Right lobe of liver (tissue), 4 donors: ENCODE results near the gene FHIT.

Source experiments
- POLR2A ChIP-seq: fragments of 450-650 bp; IDR thresholded peaks from one replicate; pipeline ENCODE4 v1.6.1; 2017; ENCODE audit warnings: antibody characterized with exemption, mild to moderate bottlenecking
- TF ChIP-seq, protein P1 (sequence below), 4 donors: fragments of 200-600 bp in 3 of 4; fragments of 450-650 bp in 1 of 4; IDR thresholded peaks; one replicate each; pipeline versions ENCODE4 v1.5.1 to v1.8.0; 2016 to 2022; ENCODE audit warnings: antibody characterized with exemption in 4 of 4, mild to moderate bottlenecking in 2 of 4
- donor health status: DM: no; HTN: no; CAD: no.
- donor health status: DM: no; HTN: no; CAD: no.
- donor health status: DM: no; HTN: yes; CAD: no.

DNA sequence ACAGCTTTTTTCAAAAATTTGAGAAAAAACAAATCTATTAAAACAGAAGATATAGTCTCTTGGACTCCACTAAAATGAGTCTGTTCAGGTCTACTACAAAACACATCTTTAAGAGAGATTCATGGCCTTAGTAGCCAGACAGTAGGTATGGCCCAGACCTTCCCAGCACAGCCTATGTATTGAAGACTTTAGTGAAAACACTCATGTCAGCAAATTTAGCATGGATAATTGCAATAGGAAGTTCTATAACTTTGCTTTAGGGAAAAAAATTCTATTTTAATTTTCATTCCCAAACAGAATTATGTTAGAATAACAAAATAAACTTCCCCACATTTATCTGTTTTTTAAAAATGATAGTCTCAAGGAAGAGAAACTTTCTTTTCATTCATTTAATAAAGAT, 976.6 kb downstream of the FHIT start:
- TF ChIP-seq, protein P1, sequence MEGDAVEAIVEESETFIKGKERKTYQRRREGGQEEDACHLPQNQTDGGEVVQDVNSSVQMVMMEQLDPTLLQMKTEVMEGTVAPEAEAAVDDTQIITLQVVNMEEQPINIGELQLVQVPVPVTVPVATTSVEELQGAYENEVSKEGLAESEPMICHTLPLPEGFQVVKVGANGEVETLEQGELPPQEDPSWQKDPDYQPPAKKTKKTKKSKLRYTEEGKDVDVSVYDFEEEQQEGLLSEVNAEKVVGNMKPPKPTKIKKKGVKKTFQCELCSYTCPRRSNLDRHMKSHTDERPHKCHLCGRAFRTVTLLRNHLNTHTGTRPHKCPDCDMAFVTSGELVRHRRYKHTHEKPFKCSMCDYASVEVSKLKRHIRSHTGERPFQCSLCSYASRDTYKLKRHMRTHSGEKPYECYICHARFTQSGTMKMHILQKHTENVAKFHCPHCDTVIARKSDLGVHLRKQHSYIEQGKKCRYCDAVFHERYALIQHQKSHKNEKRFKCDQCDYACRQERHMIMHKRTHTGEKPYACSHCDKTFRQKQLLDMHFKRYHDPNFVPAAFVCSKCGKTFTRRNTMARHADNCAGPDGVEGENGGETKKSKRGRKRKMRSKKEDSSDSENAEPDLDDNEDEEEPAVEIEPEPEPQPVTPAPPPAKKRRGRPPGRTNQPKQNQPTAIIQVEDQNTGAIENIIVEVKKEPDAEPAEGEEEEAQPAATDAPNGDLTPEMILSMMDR (IDR thresholded peaks at IDR 0.05) = no peak
- TF ChIP-seq POLR2A = no peak
